Mammary epithelial cell (primary cell): ENCODE measurements around the gene GNAS.

Experiments
- EZH2 ChIP-seq: IDR thresholded peaks from 2 replicates; pipeline ENCODE4 v1.6.1; 2012; ENCODE audit warnings: low read length, inconsistent platforms, borderline replicate concordance
- TF ChIP-seq, protein P1 (sequence below), 2 donors: IDR thresholded peaks in 1 of 2; conservative IDR thresholded peaks in 1 of 2; 2 replicates each; pipeline ENCODE4 v1.5.1; 2011 to 2012; ENCODE audit warnings: inconsistent platforms in 2 of 2, low read length in 2 of 2, mild to moderate bottlenecking in 2 of 2, control low read depth in 1 of 2, low read depth in 1 of 2; ENCODE audit not compliant: insufficient read depth in 1 of 2; ENCODE audit errors: extremely low read depth in 1 of 2

DNA sequence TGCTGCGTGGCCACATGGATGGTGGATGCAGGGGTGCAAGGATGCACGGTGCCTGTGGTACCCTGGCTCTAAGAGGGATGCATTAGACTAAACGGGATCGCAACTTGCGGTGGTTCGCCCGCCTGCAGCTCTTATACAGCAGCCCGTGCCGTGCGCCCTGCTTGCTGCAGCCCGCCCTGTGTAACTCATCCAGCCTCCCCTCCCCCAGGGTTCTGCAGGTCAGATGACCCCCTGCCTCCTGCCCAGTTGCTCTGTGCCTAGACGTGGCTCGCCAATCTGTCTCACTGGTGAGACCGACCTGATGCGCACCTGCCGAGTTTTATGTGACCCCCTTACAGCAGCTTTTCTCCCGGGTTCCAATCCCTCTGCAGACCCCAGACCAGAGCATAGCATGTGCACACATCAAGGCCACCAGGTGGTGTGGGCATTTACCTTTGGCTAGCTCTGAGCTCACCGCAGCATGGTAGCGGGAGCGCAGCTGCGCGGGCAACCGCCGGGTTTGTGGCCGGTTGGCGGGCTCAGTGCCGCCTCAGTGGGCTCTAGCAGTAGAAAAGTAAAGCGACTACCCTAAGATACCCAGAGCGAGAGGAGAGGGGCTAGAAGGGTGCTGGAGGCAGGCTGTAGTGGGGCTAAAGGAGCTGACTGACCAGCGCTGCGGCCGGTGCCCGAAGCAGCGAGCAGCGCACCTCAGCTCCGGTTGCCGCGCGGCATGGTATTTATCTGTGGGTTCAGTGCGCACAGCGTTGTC is 1.1 kb upstream of the GNAS start:
- TF ChIP-seq EZH2 = no peak
- TF ChIP-seq, protein P1, sequence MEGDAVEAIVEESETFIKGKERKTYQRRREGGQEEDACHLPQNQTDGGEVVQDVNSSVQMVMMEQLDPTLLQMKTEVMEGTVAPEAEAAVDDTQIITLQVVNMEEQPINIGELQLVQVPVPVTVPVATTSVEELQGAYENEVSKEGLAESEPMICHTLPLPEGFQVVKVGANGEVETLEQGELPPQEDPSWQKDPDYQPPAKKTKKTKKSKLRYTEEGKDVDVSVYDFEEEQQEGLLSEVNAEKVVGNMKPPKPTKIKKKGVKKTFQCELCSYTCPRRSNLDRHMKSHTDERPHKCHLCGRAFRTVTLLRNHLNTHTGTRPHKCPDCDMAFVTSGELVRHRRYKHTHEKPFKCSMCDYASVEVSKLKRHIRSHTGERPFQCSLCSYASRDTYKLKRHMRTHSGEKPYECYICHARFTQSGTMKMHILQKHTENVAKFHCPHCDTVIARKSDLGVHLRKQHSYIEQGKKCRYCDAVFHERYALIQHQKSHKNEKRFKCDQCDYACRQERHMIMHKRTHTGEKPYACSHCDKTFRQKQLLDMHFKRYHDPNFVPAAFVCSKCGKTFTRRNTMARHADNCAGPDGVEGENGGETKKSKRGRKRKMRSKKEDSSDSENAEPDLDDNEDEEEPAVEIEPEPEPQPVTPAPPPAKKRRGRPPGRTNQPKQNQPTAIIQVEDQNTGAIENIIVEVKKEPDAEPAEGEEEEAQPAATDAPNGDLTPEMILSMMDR (conservative IDR thresholded peaks at IDR 0.05 in 1 of 2, IDR thresholded peaks at IDR 0.05 in 1 of 2; ENCODE audit: extremely low read depth in 1 of 2, insufficient read depth in 1 of 2, low read depth in 1 of 2, low read length in 2 of 2) = no peak
